ENCODE data around the gene DSCAM. TPM values are rescaled to one million over a fixed set of nuclear protein-coding genes. Genes with fewer than 3 reads are reported as not detected.

DSCAM gene
- total and polyA plus RNA-seq, 4 donors = 0.02 to 0.25 (median 0.09) TPM

DNA sequence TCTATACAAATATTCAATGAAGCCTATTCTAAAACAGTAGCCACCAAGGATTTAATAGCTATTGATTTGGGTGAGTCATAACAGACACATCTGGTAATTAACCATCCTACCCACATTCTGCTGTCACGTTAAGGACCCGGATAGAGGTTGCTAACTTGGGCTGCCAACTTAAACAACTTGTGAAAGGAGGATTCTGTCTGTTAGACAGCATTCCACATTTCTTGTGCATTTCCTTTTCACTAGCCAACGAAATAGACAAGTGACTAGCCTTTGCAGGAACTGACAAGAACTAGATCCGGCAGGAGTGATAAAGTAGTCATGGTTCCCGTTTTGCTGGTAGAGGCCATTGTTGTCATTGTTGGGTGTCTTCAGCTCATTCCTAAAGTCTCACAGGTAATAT is 9.5 kb downstream of the DSCAM start:
- Histone ChIP-seq H3K36me3 (ENCODE audit: control insufficient read depth in 4 of 4, insufficient read depth in 4 of 4, low read length in 4 of 4) (no peaks in the 10 kb centered on the region), H3K4me3 (no peak overlapping the region), H3K9me3 (ENCODE audit: control insufficient read depth in 4 of 4, insufficient read depth in 3 of 4, low read length in 3 of 4) (no peaks in the 10 kb centered on the region), H3K27me3 (ENCODE audit: control insufficient read depth in 3 of 3, insufficient read depth in 3 of 3, low read length in 2 of 3) (peaks cover 0 to 18% (median 16%) of the 10 kb centered on the region in 3 donors), H3K4me1 (ENCODE audit: control insufficient read depth in 5 of 5, insufficient read depth in 5 of 5, low read length in 5 of 5) (peaks cover 0 to 8% (median 0%) of the 10 kb centered on the region in 5 donors), H3K9ac (ENCODE audit: insufficient read depth in 1 of 2, low read length in 2 of 2) (no peak overlapping the region), H3K27ac (ENCODE audit: low read depth in 1 of 2, low read length in 1 of 2) (no peak overlapping the region)
- no peak for TF ChIP-seq CTCF (IDR thresholded peaks at IDR 0.05; ENCODE audit: control extremely low read depth, extremely low read depth)
- no peak for DNase-seq
- WGBS, 2 donors = 63 to 77% methylated on average over 5 of the region's 5 CpGs
- no peak for ATAC-seq (ENCODE audit: insufficient read depth, low FRiP score)

GRCh38 chr21:40835184-40835694 is 11.7 kb downstream of the DSCAM start:
- 53 to 75% methylated on average over 2 of the region's 2 CpGs for WGBS, 2 donors
- no peak for TF ChIP-seq CTCF (IDR thresholded peaks at IDR 0.05; ENCODE audit: control extremely low read depth, extremely low read depth)
- H3K27ac ChIP-seq (ENCODE audit: low read depth in 1 of 2, low read length in 1 of 2) = no peak overlapping the region
- H3K36me3 ChIP-seq (ENCODE audit: control insufficient read depth in 4 of 4, insufficient read depth in 4 of 4, low read length in 4 of 4) = no peaks in the 10 kb centered on the region
- H3K4me3 ChIP-seq = no peak overlapping the region
- H3K4me1 ChIP-seq (ENCODE audit: control insufficient read depth in 5 of 5, insufficient read depth in 5 of 5, low read length in 5 of 5) = no peaks in the 10 kb centered on the region
- no peak for ATAC-seq (ENCODE audit: insufficient read depth, low FRiP score)
- no peak for DNase-seq
- peaks cover 0 to 5% (median 4%) of the 10 kb centered on the region in 3 donors for H3K27me3 ChIP-seq (ENCODE audit: control insufficient read depth in 3 of 3, insufficient read depth in 3 of 3, low read length in 2 of 3)
- H3K9ac ChIP-seq (ENCODE audit: insufficient read depth in 1 of 2, low read length in 2 of 2) = no peak overlapping the region
- no peaks in the 10 kb centered on the region for H3K9me3 ChIP-seq (ENCODE audit: control insufficient read depth in 4 of 4, insufficient read depth in 3 of 4, low read length in 3 of 4)

DNA sequence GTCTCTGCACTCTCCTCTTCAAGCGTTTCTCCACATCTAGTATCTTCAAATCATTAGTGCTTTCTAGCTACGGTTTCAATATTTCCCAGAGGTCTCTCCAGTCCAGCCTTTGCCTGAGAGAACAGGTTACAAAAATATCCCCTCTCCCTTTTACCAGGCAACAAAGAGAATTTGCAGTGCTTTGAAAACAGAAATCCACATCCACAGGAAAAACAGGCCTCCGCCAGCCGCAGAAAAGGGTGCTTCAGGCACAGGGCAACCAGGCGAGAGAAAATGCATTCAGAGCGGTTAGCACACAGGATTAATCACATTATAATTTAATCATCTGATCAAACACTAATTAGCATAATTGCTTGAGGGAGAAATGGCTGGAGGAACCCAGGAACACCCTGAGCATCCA is 13.8 kb downstream of the DSCAM start:
- no peaks in the 10 kb centered on the region for H3K36me3 ChIP-seq (ENCODE audit: control insufficient read depth in 4 of 4, insufficient read depth in 4 of 4, low read length in 4 of 4)

More for the DNA sequence above, 13.8 kb downstream of the DSCAM start:
- Histone ChIP-seq H3K9ac (ENCODE audit: insufficient read depth in 1 of 2, low read length in 2 of 2) (no peak overlapping the region), H3K4me1 (ENCODE audit: control insufficient read depth in 5 of 5, insufficient read depth in 5 of 5, low read length in 5 of 5) (no peaks in the 10 kb centered on the region), H3K9me3 (ENCODE audit: control insufficient read depth in 4 of 4, insufficient read depth in 3 of 4, low read length in 3 of 4) (no peaks in the 10 kb centered on the region), H3K27ac (ENCODE audit: low read depth in 1 of 2, low read length in 1 of 2) (no peak overlapping the region), H3K27me3 (ENCODE audit: control insufficient read depth in 3 of 3, insufficient read depth in 3 of 3, low read length in 2 of 3) (no peaks in the 10 kb centered on the region), H3K4me3 (no peak overlapping the region)
- no peak for ATAC-seq (ENCODE audit: insufficient read depth, low FRiP score)
- TF ChIP-seq CTCF (IDR thresholded peaks at IDR 0.05; ENCODE audit: control extremely low read depth, extremely low read depth) = no peak
- no peak for DNase-seq
- WGBS, 2 donors = 86 to 92% methylated on average over 6 of the region's 6 CpGs

Measured in lung (tissue), 12 donors.